NCI-H510A (cell line): ENCODE results near the gene NAA80.
A peak's percentile ranks its signal among the peaks of the same experiment; 100 is the strongest.

Experiments used
- DNase-seq: peaks from one replicate; lab custom pipeline; 2025; lab: John Stamatoyannopoulos, UW

NAA80 gene

DNA sequence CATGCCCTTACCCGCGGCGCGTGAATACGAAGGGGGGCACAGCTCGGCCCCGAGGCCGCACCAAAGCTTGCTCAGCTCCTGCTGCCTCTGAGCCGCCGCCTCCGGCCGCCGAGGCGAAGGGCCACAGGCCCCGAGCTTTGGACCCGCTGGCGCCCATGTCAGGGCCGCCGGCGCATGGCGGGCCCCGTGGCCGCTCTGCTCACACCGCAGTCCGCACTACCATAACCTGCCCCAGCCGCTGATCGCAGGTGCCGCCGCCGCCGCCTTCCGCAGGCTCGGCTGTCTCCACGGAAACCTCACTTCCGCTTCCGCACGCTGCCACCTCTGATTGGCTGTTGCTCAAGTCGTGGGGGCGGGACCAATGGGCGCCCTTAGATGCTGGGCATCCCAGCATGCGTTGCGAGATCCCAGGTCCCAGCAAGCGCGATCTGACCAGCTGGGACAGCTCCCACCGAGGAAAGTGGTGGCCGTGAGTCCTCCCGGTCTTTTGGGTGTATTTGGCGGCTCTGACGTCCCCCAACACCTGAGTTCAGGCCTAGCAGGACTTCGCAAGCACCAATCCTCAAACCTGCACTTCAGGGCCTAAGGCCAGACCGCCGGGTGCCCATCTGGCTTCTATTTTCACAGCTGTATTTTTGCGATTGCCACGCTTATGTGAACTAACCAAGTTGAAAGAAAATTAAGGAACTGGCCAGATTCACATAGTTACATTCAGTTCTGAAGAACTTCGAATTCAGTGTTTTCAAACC lies 28.9 kb upstream of the NAA80 start, which contains the start of gene TUSC2:
TSS of gene TUSC2 (minus strand) at position 281 of the 749 bp plus-strand sequence. CDS start at position 157, 124 bp downstream.
- peak; percentile 95 for DNase-seq

- DNase-seq: no peak
These were observed 27.9 kb upstream of the NAA80 start for GRCh38 chr3:50327129-50327528.

DNA sequence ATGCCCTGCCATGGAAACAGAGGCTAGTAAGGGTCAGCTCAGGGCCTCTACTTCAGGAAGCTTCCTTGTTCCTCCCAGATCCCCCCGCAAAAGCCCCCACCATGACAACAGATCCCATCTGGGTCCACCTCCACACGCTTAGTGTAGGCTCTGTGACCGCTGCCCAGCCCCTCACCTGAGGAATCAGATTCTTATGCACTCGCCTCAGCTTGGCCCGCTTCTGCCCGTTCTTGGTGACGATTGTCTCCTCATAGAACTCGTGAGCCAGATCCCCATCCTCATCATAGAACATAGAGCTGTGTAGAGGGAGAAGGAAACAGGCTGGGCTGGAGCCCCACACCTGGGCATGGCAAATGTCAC lies 27.0 kb upstream of the NAA80 start:
- no peak for DNase-seq

DNA sequence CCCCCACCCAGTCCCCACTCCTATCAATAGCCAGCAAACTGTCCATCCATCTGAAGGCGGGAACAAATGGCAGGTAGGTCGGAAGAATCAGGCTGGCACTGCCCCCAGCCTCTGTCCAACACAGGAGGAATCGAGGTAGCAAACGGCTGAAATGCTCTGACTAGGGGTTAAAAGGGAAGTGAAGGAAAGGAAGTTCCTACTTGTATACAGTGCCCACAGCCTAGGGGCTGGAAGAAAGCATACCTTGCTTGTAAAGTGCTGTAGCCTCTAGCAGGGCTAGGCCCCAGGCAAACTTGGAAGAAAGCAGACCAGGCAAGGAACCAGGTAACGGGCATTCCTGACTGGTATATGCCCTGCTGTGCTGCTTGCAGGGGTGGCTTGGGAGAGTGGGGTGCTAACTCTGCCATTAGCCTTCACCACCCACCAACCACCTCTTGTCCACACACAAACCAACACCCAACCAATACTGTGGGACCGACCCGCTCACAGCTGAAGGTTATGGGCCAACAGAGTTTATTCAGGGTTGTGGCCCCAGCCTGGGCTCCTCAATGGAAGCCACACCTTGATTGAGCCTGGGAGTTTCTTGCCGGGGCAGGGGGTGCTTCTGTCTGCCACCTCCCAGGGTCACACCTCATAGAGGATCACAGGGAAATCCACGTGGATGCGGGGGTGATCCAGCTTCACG lies 26.4 kb upstream of the NAA80 start:
- no peak for DNase-seq

- DNase-seq: no peak
These were observed 25.9 kb upstream of the NAA80 start for GRCh38 chr3:50325113-50325480.

DNA sequence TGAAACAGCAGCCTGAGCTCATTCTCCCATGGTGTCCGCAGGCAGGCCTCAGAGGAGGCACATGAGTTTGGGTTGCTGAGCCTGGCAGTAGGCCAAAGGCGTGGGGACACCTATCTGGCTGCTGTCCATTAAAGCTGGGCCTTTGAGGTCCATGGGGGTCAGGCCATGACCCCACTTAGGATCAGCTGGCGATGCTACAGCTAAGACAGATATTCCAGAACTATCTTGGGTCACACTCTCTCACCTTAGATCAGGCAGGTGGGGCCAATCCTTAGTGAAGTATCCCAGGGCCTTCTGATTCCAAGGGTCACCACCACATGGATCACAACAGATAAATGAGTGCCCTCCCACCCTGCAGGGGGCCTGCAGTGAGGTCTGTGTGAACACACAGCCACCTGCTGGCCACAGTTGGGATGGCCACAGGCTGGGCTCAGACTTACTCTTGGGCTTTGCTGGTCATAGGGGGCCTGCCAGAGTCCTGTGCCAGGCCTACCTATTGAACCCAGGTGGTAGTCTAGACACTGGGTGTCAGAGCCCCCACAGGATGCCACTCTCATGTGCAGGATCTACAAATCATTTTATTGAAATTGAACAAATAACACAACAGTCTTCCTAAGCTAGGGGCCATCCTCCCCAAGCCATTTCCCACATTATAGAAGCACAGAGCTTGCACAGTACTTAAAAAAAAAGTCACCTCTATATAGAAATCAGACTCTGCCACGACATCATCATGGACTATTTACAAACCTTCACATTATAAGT lies 25.3 kb upstream of the NAA80 start:
- peak; percentile 33 for DNase-seq

DNA sequence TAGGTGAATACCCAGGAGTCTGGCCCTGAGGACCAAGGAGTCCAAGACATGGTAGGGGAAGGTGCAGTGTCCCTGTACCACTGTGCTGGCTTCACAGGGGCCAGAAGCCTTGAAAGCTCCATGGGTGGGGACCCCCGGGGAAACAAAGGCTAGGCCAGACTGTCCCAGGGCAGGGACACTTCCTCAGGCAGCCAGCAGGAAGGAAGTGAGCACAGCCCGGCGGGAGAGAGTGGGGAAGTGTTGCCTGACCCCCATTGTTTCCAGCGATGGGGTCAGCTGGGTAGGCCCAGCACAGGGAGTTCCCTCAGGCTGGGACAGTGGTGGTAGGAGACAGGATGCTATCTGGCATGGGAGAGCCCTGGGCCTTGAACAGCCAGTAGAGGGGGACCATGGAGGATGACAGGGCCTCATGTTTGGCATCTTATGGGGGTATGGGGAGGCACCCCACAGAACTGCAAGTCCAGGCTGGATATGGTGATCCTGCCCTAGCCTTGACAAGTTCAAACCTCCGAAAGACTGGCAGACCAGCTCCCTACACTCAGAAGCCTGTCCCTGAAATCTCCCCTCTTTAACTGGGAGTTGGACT lies 24.5 kb upstream of the NAA80 start:
- no peak for DNase-seq

DNA sequence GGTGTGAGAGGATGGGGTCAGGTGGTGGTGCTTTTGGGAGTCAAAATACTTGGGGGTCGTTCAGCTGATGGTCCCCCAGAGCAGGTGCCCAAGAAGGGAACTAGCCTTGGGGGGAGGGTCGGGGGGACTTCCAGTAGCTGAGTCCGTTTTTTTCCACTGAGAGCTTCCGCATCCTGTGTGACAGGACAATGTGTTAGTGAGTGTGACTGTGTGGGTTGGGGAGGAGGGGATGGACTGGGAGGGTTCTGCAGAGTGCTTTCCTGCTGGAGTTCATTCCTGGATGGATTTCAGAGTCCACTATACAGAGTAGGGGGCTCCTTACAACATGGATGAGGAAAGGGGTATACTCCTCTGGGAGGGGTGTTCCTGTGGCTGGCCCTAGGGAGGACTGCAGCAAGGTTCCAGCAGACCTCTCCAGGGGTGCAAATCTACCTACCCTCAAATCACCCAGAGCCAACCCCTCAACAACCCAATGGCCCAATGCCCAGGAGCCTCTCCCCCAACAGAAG lies 23.9 kb upstream of the NAA80 start:
- DNase-seq: no peak

GRCh38 chr3:50322386-50323091 lies 23.3 kb upstream of the NAA80 start, which contains the start of gene HYAL2:
Gene HYAL2 (minus strand): TSS chr3:50322745. CDS start chr3:50320489, 2,256 bp downstream.
- DNase-seq: peak; percentile 20

- no peak for DNase-seq
These were observed 22.8 kb upstream of the NAA80 start for GRCh38 chr3:50322115-50322385.

DNA sequence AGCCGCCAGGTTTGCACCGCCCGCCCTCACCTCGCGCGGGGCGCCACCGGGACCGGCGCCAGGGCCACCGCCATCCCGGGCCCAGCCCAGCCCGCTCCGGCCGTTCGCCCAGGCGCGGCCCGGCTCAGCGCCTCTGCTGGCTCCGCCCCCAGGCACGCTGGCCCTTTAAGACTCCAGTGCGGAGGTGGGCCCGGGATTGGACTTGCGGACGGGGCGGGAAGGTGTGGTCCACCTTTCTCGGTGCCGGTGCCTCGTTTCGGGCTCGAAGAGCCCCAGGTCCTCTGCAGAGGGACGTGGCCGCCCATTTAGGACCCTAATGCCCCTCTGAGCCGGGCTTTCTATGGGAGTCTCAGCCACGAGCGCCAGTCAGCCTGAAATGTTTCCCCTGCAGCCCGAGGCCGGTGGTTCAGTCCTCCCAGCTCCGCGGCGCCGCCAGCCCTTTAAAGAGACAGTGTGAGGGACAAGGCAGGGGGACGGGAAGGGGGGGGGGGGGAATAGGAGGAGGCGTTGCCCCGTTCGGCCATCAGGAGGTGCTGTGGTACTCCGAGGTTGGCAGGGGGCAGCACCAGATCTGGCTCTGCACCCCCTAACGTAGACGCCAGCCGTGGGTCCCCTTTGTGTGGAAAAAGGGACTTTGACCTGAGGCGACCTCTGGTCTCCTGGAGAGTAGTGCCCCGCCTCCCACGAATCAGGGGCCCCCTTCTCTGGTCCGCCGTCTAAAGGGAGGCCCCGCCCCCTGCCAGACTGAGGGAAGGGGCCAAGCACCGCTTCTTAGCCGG lies 22.3 kb upstream of the NAA80 start:
- peak; percentile 82 for DNase-seq

- DNase-seq: peak; percentile 48
These were observed 21.7 kb upstream of the NAA80 start for GRCh38 chr3:50320853-50321335.

GRCh38 chr3:50319894-50320625 lies 20.9 kb upstream of the NAA80 start:
- DNase-seq: no peak

GRCh38 chr3:50319181-50319893 lies 20.1 kb upstream of the NAA80 start:
- DNase-seq: no peak

DNA sequence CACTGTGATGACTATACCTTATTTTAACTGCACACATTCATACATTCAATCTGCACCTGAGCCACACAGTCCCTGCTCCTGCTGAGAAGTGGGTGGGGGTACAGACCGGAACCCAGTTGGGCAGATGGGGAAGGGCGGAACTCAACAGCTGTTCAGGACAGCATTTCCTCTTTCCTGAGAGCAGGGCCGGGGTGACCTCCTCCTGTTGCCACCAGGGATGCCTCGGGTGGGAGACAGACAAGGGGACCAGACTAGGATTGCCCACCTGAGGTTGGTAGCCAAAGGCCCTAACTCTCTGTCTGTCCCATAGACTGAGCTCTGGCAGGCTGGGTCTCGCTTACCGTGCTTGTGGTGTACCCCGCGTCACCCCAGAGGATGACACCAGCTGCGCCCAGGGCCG lies 19.4 kb upstream of the NAA80 start:
- DNase-seq: no peak

DNA sequence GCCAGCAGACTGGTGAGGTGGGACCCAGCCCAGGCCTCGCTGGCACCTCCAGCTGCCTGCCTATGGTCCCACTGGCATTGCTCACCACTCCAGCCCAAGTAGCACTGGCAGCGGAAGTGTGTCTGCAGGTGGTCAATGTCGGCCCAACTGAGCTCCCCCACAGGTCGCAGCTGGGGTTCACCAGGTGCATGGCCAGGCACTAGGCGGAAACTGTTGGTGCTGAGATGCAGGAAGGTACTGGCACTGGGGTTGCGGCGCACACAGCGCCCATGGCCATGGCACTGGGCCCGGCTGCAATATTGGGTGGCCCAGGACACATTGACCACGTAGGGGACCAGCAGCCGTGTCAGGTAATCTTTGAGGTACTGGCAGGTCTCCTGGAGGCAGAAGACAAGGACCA lies 19.0 kb upstream of the NAA80 start:
- no peak for DNase-seq

DNA sequence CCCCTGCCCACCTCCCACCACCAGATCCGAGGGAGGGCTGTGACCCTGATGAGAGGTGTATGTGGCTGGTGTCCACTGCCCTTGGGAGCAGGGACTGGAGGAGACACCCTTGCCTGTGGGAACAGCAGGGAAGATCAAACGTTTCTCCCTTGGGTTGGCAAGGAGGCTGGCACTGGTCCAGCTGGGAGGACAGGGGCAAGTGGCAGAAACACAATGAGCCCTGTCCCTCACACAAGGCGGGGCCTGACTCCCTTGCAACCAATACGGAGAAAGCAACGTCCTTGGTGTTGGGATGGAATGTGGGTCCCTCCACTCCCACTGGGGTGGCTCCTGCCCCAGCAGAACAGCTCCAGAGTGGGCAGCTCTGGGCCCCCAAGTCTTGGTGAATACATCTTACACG lies 18.1 kb upstream of the NAA80 start:
- DNase-seq: peak; percentile 54

DNA sequence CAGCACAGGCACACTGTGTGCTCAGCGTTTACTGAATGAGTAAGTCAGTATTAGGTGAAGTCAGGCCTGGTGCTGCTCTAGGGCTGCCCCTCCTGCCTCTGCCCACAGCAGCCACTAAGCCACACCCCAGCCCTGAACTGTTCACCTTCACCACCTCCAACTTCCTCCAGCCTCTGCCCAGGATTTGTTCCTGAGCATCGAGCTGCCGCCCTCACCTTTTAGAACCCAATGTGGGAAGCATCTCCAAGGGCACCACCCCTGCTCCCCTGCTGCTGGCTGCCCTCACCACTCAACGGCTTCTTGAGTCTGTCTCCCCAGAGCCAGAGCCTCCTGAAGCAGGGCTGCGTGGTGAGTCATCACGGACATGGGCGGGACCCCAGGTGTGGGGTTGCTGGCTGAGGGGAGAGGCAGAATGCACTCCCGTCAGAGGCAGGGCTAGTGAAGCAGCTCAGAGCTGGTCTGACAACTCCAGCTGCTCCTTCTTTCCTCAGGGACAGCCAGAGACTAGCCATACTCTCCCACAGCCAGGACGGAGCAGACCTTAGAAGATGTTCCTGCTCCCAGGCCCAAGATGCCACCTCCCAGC lies 17.5 kb upstream of the NAA80 start:
- DNase-seq: peak; percentile 40

DNA sequence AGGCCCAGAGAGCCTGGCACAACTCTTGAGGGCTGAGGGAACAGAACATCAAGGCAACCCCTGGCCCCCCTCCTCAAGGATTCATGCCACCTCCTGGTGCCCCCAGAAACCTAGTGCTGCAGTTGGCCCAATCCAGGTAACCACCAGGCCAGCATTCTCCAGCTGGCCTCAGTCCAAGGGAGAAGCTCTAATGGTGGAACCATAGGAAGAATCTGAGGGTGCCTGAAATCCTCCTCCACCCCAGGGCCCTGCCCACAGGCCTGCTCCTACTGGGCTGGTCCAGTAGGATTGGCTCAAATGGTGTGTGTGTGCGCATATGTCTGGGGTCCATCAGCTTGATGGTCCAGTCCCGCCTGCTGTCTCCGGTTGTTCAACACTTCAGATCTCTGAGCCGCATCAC lies 15.6 kb upstream of the NAA80 start:
- no peak for DNase-seq
